Mesodermal cell (in vitro differentiated cells): Measurements from ENCODE around the gene AZU1.

Experiments used
- H3K27ac ChIP-seq: 2 replicates; pipeline ENCODE4 v1.7.0; 2013; ENCODE audit warnings: mild to moderate bottlenecking, low read depth, low read length, moderate library complexity; ENCODE audit not compliant: severe bottlenecking
- H3K36me3 ChIP-seq: 2 replicates; pipeline ENCODE4 v1.7.1; 2013; ENCODE audit warnings: mild to moderate bottlenecking, low read length, moderate library complexity; ENCODE audit not compliant: control insufficient read depth, insufficient read depth
- H3K4me1 ChIP-seq: one replicate; pipeline ENCODE4 v1.7.1; 2013; ENCODE audit warnings: mild to moderate bottlenecking, low read length; ENCODE audit not compliant: insufficient read depth, control insufficient read depth, poor library complexity, severe bottlenecking
- H3K4me3 ChIP-seq: 2 replicates; pipeline ENCODE4 v1.7.0; 2013; ENCODE audit warnings: low read length, control low read depth, mild to moderate bottlenecking; ENCODE audit not compliant: insufficient read depth, poor library complexity, severe bottlenecking; ENCODE audit errors: extremely low read depth
- H3K9me3 ChIP-seq: 2 replicates; pipeline ENCODE4 v1.7.1; 2013; ENCODE audit warnings: mild to moderate bottlenecking, low read length, moderate library complexity; ENCODE audit not compliant: control insufficient read depth
- WGBS, 2 experiments: methylation state at CpG; one replicate each; pipeline ENCODE4 v1.1.5; 2013; ENCODE audit warnings: missing lambda C conversion rate in 2 of 2; ENCODE audit not compliant: insufficient coverage in 2 of 2; 5-methylcytosine and 5-hydroxymethylcytosine counted together

Gene AZU1

DNA sequence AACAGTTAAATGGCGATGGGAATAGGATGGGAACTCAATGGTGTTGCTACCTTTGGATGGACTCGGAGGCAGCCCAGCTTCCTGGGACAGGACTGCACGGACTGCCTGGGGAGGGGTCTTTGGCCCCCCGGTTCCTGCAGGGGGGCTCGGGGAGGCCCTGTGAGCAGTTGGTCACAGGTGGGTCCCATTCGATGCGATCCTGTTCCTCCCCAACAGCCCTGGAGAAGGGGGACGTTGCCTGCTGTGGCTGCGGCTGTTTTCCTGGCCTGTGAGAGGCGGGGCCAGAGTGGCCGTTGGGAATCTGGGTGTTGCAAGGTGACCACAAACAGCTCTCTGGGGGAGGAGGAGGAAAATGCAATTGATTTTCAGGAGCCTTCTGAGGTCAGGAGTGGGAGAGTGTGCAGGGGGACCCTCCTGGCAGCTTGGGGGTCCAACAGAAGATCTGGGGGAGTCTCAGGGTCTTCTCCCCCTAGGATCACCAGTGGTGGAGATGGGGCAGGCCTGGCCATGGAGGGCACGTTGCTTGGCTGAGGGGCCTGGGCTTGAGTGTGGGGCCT is 4.0 kb upstream of the AZU1 start:
- Histone ChIP-seq H3K9me3 (no peaks in the 10 kb centered on the region), H3K4me1 (no peaks in the 10 kb centered on the region), H3K36me3 (peaks cover 3% of the 10 kb centered on the region), H3K27ac (no peak overlapping the region), H3K4me3 (no peak overlapping the region)
- WGBS, 2 experiments, result 61 to 72% methylated on average over 9 to 11 of the region's 12 CpGs

- Histone ChIP-seq H3K27ac (no peak overlapping the region), H3K9me3 (no peaks in the 10 kb centered on the region), H3K4me1 (no peaks in the 10 kb centered on the region), H3K36me3 (no peaks in the 10 kb centered on the region), H3K4me3 (no peak overlapping the region)
- 84 to 92% methylated on average over 9 to 13 of the region's 15 CpGs for WGBS, 2 experiments
Observed at GRCh38 chr19:824885-825284, 2.8 kb upstream of the AZU1 start.

GRCh38 chr19:825897-826644 is 1.6 kb upstream of the AZU1 start:
- Histone ChIP-seq H3K4me3 (no peak overlapping the region), H3K27ac (no peak overlapping the region), H3K4me1 (no peaks in the 10 kb centered on the region), H3K9me3 (no peaks in the 10 kb centered on the region), H3K36me3 (no peaks in the 10 kb centered on the region)
- WGBS, 2 experiments, result 89 to 99% methylated on average over 5 to 13 of the region's 19 CpGs

DNA sequence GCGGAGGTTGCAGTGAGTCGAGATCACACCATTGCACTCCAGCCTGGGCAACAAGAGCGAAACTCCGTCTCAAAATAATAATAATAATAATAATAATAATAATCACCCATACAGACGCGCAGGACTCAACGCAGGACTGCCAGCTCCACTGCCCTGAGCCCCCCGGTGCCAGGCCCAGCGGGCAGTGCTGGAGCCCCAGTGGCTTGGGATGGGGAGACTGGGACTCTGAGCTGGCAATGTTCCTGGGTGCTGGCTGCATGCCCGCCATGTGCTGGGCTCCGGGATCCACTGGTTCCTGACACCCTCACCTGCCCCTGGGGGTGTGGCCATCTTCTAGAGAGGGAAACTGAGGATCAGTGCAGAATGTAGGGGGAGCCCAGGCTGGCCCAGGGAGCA is 325 bp upstream of the AZU1 start:
- Histone ChIP-seq H3K4me1 (no peaks in the 10 kb centered on the region), H3K9me3 (no peaks in the 10 kb centered on the region)
- WGBS, 2 experiments, result 83 to 86% methylated on average over 4 to 6 of the region's 11 CpGs

GRCh38 chr19:829129-829758 is 1.6 kb downstream of the AZU1 start:
- no peaks in the 10 kb centered on the region for H3K36me3 ChIP-seq
- H3K27ac ChIP-seq, result no peak overlapping the region
- H3K4me1 ChIP-seq, result no peaks in the 10 kb centered on the region
- 80 to 84% methylated on average over 8 to 18 of the region's 18 CpGs for WGBS, 2 experiments
- H3K4me3 ChIP-seq, result no peak overlapping the region
- H3K9me3 ChIP-seq, result no peaks in the 10 kb centered on the region

More for the DNA sequence above, 325 bp upstream of the AZU1 start:
- Histone ChIP-seq H3K4me3 (no peak overlapping the region), H3K36me3 (no peaks in the 10 kb centered on the region), H3K27ac (no peak overlapping the region)

DNA sequence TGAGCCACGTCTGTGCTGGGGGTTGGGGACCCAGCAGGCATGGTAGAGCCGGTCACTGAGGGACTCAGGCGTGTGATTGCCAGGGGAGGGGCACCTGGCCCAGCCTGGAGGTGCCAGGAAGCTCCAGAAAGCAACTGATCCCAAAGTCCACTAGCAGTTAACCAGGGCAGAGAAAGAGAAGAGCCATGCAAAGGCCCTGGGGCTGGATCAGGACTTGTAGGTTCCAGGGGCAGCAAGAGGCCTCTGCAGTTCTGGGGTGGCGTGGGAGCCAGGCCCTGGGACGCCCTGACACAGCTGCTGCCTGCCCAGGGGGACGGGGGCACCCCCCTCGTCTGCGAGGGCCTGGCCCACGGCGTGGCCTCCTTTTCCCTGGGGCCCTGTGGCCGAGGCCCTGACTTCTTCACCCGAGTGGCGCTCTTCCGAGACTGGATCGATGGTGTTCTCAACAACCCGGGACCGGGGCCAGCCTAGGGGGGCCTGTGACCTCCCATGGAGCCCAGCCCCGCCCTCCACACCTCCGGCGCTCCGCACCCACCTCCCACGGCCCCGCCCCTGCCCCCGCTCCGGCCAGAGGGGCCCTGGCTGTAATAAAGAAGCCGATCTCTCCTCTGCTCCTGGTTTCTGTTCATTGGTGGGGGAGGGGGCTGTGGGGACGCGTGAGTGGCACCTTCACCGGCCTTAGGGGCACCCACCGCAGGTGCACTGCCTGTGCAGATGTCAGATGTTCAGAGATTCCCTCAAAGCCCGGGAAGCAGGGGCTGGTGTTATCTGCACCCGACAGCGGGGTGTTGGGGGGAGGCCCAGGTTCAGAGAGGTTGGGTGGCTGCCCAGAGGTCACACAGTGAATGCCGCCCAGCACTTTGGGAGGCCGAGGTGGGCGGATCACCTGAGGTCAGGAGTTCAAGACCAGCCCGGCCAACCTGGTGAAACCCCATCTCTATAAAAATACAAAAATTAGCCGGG is 4.1 kb downstream of the AZU1 start:
- H3K36me3 ChIP-seq, result no peaks in the 10 kb centered on the region
- 81 to 82% methylated on average over 32 to 37 of the region's 38 CpGs for WGBS, 2 experiments
- no peak overlapping the region for H3K27ac ChIP-seq
- H3K4me3 ChIP-seq, result no peak overlapping the region
- H3K9me3 ChIP-seq, result no peaks in the 10 kb centered on the region
- no peaks in the 10 kb centered on the region for H3K4me1 ChIP-seq

DNA sequence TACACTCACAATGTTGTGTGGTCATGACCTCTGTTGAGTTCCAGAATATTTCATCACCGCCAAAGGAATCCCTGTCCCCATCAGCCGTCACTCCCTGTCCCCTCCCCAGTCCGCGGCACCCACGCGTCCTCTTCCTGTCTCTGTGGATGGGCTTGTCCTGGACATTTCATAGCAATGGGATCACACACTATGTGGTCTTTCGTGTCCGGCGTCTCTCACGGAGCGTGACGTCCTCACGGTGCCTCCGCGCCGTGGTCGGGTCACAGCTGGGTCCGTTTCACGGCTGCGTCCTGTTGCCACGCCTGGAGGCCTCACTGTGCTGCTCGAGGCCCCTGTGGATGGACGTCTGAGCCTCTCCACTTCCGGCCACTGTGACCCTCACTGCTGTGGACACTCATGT is 6.6 kb downstream of the AZU1 start:
- Histone ChIP-seq H3K36me3 (no peaks in the 10 kb centered on the region), H3K27ac (no peak overlapping the region), H3K4me3 (no peak overlapping the region), H3K4me1 (no peaks in the 10 kb centered on the region), H3K9me3 (no peaks in the 10 kb centered on the region)
- WGBS, 2 experiments, result 91 to 95% methylated on average over 23 of the region's 24 CpGs

- WGBS, 2 experiments, result 86 to 91% methylated on average over 27 to 30 of the region's 36 CpGs
Observed at GRCh38 chr19:835210-835810, 7.7 kb downstream of the AZU1 start.

DNA sequence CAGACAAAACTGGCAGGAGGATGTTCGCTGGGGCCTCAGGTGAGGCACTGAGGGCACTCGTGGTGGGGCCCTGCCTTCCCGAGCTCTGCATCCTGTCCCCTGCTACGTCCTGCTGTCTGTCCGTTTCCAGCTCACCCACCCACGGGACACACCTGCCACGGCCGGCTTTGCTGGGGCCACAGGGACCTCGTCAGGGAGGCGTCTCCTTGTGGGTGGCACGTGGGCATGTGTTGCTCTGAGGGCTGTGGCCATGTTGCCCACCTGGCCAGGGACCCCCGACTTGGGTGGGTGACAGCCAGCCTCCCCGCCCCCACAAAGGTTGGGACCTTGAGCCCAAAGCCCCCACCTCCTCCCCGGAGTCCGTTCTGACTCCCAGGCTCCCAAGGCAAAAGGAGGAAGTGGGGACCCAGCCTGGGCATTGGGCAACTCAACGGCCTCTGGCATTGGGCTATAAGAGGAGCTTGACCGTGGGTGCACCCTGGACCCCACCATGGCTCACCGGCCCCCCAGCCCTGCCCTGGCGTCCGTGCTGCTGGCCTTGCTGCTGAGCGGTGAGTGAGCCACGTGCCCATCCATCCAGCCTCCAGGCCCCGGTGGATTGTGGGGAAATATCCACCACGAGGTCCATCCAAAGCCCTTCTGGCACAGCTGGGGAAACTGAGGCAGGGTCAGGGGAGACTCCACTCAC is 13.0 kb downstream of the AZU1 start, which contains the start of gene PRTN3:
TSS of gene PRTN3 (plus strand) at position 481 of the 688 bp plus-strand sequence. CDS start at position 491, 10 bp downstream.
- Histone ChIP-seq H3K36me3 (no peaks in the 10 kb centered on the region), H3K4me3 (no peak within 1 kb of the TSS), H3K27ac (no peak within 1 kb of the TSS), H3K9me3 (no peaks in the 10 kb centered on the region), H3K4me1 (peaks cover 4% of the 10 kb centered on the region)
- 83% methylated on average over 20 to 21 of the region's 24 CpGs for WGBS, 2 experiments

More at GRCh38 chr19:835210-835810, 7.7 kb downstream of the AZU1 start:
- H3K36me3 ChIP-seq, result no peaks in the 10 kb centered on the region
- no peak overlapping the region for H3K4me3 ChIP-seq
- H3K4me1 ChIP-seq, result no peaks in the 10 kb centered on the region
- no peaks in the 10 kb centered on the region for H3K9me3 ChIP-seq
- no peak overlapping the region for H3K27ac ChIP-seq
